Astrocyte (in vitro differentiated cells and primary cell): ENCODE data around the gene NLRP14. TPM values are rescaled to one million over a fixed set of nuclear protein-coding genes. Genes with fewer than 3 reads are reported as not detected.
A peak's percentile ranks its signal among the peaks of the same experiment; 100 is the strongest.

ENCODE experiments used
- DNase-seq: peaks from one replicate; pipeline ENCODE4 v3.0.0-alpha.2; 2010; ENCODE audit warnings: low read depth
- FAIRE-seq: peaks from 2 replicates; lab custom pipeline; 2011; peaks lifted over from hg19 to GRCh38; lab: Jason Lieb, UNC
- H2AFZ ChIP-seq: 2 replicates; pipeline ENCODE4 v1.6.0; 2012; ENCODE audit warnings: low read depth, low read length, inconsistent platforms
- H3K27ac ChIP-seq: 2 replicates; pipeline ENCODE4 v1.5.1; 2011; ENCODE audit warnings: low read depth, low read length, inconsistent platforms
- H3K27me3 ChIP-seq: 2 replicates; pipeline ENCODE4 v1.6.0; 2011; ENCODE audit warnings: low read length, inconsistent platforms; ENCODE audit not compliant: insufficient read depth
- H3K36me3 ChIP-seq: 2 replicates; pipeline ENCODE4 v1.5.1; 2011; ENCODE audit warnings: low read length, inconsistent platforms; ENCODE audit not compliant: insufficient read depth
- H3K4me1 ChIP-seq: 2 replicates; pipeline ENCODE4 v1.5.1; 2011; ENCODE audit warnings: low read length, inconsistent platforms; ENCODE audit not compliant: insufficient read depth
- H3K4me2 ChIP-seq: 2 replicates; pipeline ENCODE4 v1.6.0; 2012; ENCODE audit warnings: low read length, inconsistent platforms
- H3K4me3 ChIP-seq: 2 replicates; pipeline ENCODE4 v1.5.1; 2011; ENCODE audit warnings: low read depth, mild to moderate bottlenecking, low read length, inconsistent platforms; ENCODE audit not compliant: insufficient read depth
- H3K79me2 ChIP-seq: 2 replicates; pipeline ENCODE4 v1.6.0; 2012; ENCODE audit warnings: mild to moderate bottlenecking, low read length, inconsistent platforms; ENCODE audit not compliant: insufficient read depth
- H3K9ac ChIP-seq: 2 replicates; pipeline ENCODE4 v1.6.0; 2012; ENCODE audit warnings: mild to moderate bottlenecking, low read length, inconsistent platforms
- H3K9me3 ChIP-seq: 2 replicates; pipeline ENCODE4 v1.5.1; 2012; ENCODE audit warnings: low read depth, mild to moderate bottlenecking, low read length, inconsistent platforms; ENCODE audit not compliant: insufficient read depth
- H4K20me1 ChIP-seq: 2 replicates; pipeline ENCODE4 v1.6.0; 2012; ENCODE audit warnings: low read length, inconsistent platforms; ENCODE audit not compliant: insufficient read depth
- H3K27ac Mint-ChIP-seq: one replicate; pipeline ENCODE4 v1.8.0; 2021; ENCODE audit warnings: mild to moderate bottlenecking, mixed read lengths; ENCODE audit not compliant: unreplicated experiment
- H3K27me3 Mint-ChIP-seq: one replicate; pipeline ENCODE4 v1.8.0; 2021; ENCODE audit warnings: low read depth, mixed read lengths; ENCODE audit not compliant: unreplicated experiment
- H3K36me3 Mint-ChIP-seq: one replicate; pipeline ENCODE4 v1.8.0; 2021; ENCODE audit warnings: low read depth, mixed read lengths; ENCODE audit not compliant: unreplicated experiment
- H3K4me1 Mint-ChIP-seq: one replicate; pipeline ENCODE4 v1.8.0; 2021; ENCODE audit warnings: low read depth, mixed read lengths; ENCODE audit not compliant: unreplicated experiment
- H3K4me3 Mint-ChIP-seq: one replicate; pipeline ENCODE4 v1.8.0; 2021; ENCODE audit warnings: mild to moderate bottlenecking, moderate library complexity, mixed read lengths; ENCODE audit not compliant: unreplicated experiment
- H3K9me3 Mint-ChIP-seq: one replicate; pipeline ENCODE4 v1.8.0; 2021; ENCODE audit warnings: mild to moderate bottlenecking, mixed read lengths; ENCODE audit not compliant: unreplicated experiment
- EZH2 ChIP-seq: IDR thresholded peaks from 2 replicates; pipeline ENCODE4 v1.6.1; 2012; ENCODE audit warnings: mild to moderate bottlenecking, low read length, inconsistent platforms; ENCODE audit not compliant: insufficient read depth
- total RNA-seq: library from RNA; stranded (reverse); gene quantifications from 2 replicates; pipeline ENCODE4 v1.2.1, GENCODE V29; 2021
- TF ChIP-seq, protein P1 (sequence below): IDR thresholded peaks from 2 replicates; pipeline ENCODE4 v1.5.1; 2011; ENCODE audit warnings: low read depth, mild to moderate bottlenecking, inconsistent platforms, low read length, moderate library complexity; ENCODE audit not compliant: insufficient read depth

Gene NLRP14
- total RNA-seq, 1 donor from 2014 or later = not detected

DNA sequence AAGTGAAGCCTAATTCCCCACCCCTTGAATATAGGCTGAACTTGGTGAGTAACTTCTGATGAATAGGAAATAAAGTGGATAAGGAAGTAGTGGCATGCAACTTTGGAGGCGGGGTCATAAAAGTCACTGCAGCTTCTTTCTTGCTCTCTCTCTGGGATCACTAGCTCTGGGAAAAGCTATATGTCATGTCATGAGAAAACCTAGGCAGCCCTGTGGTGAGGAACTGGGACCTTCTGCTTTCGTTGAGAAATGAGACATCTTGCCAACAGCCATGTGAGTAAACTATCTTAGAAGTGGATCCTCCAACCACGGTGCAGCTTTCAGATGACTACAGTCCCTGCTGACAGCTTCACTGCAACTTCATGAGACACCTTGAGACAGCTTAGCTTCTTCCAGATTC lies 15.8 kb upstream of the NLRP14 start:
- no peak for FAIRE-seq

DNA sequence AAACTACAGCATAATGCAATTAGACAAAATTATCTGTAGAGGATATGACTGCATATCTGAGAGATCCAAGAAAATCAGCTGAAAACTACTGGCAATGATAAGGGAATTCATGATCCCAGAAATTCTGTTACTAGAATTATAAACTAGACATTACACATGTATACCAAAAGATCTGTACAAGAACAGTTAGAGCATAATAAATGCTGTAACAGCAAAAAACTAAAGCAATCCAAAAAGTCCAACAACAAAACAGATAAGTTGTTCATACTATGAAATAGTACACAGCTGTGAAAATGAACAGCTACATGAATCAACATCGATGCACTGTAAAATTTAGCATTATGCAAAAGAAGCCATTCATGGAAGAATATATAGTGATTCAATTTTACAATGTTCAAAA lies 6.2 kb upstream of the NLRP14 start:
- TF ChIP-seq, protein P1, sequence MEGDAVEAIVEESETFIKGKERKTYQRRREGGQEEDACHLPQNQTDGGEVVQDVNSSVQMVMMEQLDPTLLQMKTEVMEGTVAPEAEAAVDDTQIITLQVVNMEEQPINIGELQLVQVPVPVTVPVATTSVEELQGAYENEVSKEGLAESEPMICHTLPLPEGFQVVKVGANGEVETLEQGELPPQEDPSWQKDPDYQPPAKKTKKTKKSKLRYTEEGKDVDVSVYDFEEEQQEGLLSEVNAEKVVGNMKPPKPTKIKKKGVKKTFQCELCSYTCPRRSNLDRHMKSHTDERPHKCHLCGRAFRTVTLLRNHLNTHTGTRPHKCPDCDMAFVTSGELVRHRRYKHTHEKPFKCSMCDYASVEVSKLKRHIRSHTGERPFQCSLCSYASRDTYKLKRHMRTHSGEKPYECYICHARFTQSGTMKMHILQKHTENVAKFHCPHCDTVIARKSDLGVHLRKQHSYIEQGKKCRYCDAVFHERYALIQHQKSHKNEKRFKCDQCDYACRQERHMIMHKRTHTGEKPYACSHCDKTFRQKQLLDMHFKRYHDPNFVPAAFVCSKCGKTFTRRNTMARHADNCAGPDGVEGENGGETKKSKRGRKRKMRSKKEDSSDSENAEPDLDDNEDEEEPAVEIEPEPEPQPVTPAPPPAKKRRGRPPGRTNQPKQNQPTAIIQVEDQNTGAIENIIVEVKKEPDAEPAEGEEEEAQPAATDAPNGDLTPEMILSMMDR = no peak
- TF ChIP-seq EZH2 = no peak
- Mint-ChIP-seq H3K9me3 (no peaks in the 10 kb centered on the region), H3K4me1 (no peaks in the 10 kb centered on the region), H3K4me3 (no peak overlapping the region), H3K27me3 (no peaks in the 10 kb centered on the region), H3K27ac (no peak overlapping the region), H3K36me3 (no peaks in the 10 kb centered on the region)
- Histone ChIP-seq H3K4me2 (no peak overlapping the region), H2AFZ (no peak overlapping the region), H3K79me2 (no peaks in the 10 kb centered on the region), H4K20me1 (no peaks in the 10 kb centered on the region), H3K27me3 (no peaks in the 10 kb centered on the region), H3K9ac (no peak overlapping the region), H3K4me1 (no peaks in the 10 kb centered on the region), H3K4me3 (no peak overlapping the region), H3K36me3 (no peaks in the 10 kb centered on the region), H3K9me3 (no peaks in the 10 kb centered on the region), H3K27ac (no peak overlapping the region)
- FAIRE-seq = no peak
- DNase-seq = no peak

More for the DNA sequence above, 15.8 kb upstream of the NLRP14 start:
- DNase-seq = peak; percentile 14
- H3K4me3 ChIP-seq = no peak overlapping the region
- no peaks in the 10 kb centered on the region for H3K4me1 Mint-ChIP-seq
- H3K9ac ChIP-seq = no peak overlapping the region
- no peak overlapping the region for H2AFZ ChIP-seq
- no peaks in the 10 kb centered on the region for H3K9me3 ChIP-seq
- TF ChIP-seq, protein P1 = no peak
- no peak for TF ChIP-seq EZH2
- H3K36me3 Mint-ChIP-seq = no peaks in the 10 kb centered on the region
- H3K9me3 Mint-ChIP-seq = no peaks in the 10 kb centered on the region
- no peaks in the 10 kb centered on the region for H3K79me2 ChIP-seq
- H3K4me2 ChIP-seq = peak overlapping the region; percentile 69
- H3K36me3 ChIP-seq = peaks cover 4% of the 10 kb centered on the region
- no peak overlapping the region for H3K27ac Mint-ChIP-seq
- no peaks in the 10 kb centered on the region for H3K27me3 ChIP-seq
- H3K4me1 ChIP-seq = no peaks in the 10 kb centered on the region
- H3K27me3 Mint-ChIP-seq = no peaks in the 10 kb centered on the region
- no peaks in the 10 kb centered on the region for H4K20me1 ChIP-seq
- H3K27ac ChIP-seq = no peak overlapping the region
- H3K4me3 Mint-ChIP-seq = no peak overlapping the region

DNA sequence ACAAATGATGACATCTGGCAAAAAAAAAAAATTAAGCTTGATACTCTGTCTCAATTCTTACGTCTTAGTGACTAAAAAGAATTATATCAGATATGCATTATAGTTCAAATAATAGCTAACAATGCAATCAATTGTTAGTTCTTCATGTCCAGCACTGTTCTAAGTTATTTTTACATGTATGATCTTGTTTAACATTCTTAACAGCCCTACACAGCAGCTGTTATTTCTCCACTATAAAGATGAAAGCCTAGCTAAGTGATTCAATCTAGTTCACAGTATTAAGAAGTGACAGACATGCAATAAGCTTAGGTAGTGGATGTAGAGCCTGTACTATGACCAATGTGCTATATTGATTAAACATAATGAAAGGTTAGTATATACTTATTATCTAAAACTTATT lies 4.3 kb upstream of the NLRP14 start:
- Mint-ChIP-seq H3K27me3 (no peaks in the 10 kb centered on the region), H3K36me3 (no peaks in the 10 kb centered on the region), H3K27ac (no peak overlapping the region), H3K4me1 (no peaks in the 10 kb centered on the region), H3K9me3 (no peaks in the 10 kb centered on the region), H3K4me3 (no peak overlapping the region)
- Histone ChIP-seq H3K9me3 (no peaks in the 10 kb centered on the region), H3K36me3 (no peaks in the 10 kb centered on the region), H3K4me3 (no peak overlapping the region), H3K27me3 (no peaks in the 10 kb centered on the region), H2AFZ (no peak overlapping the region), H3K79me2 (no peaks in the 10 kb centered on the region), H3K4me2 (no peak overlapping the region), H3K9ac (no peak overlapping the region), H4K20me1 (no peaks in the 10 kb centered on the region), H3K27ac (no peak overlapping the region), H3K4me1 (peaks cover 8% of the 10 kb centered on the region)
- FAIRE-seq = no peak
- DNase-seq = no peak
- TF ChIP-seq EZH2 = no peak
- TF ChIP-seq, protein P1 = no peak
